PC-9 (cell line): ENCODE measurements around the gene PDE10A. TPM values are rescaled to one million over a fixed set of nuclear protein-coding genes. Genes with fewer than 3 reads are reported as not detected.

Experiments used
- BruUV-seq: library from RNA; stranded (reverse); fragments of 400-500 nt; replicated peaks from 2 replicates; lab custom pipeline; 2021; lab: Mats Ljungman, UMichigan
- CTCF ChIA-PET: fragments of 300-600 bp; sonication (Branson Sonifier 250); formaldehyde crosslinking; loops from one replicate; lab custom pipeline; 2022; ENCODE audit warnings: antibody characterized with exemption; lab: Charles Lee
- POLR2A ChIA-PET: fragments of 300-600 bp; sonication (Branson Sonifier 250); formaldehyde crosslinking; loops from one replicate; lab custom pipeline; 2022; ENCODE audit warnings: antibody characterized with exemption; ENCODE audit not compliant: unreplicated experiment; lab: Charles Lee
- DNase-seq, 2 experiments: peaks; one replicate each; pipeline versions ENCODE4 v3.0.0 to v3.0.0-alpha.2; 2015 to 2022; ENCODE audit warnings: mixed read lengths in 1 of 2
- H2AFZ ChIP-seq: fragments of 200-600 bp; sonication (generic); 2 replicates; pipeline ENCODE4 v1.8.1; 2017; ENCODE audit warnings: antibody characterized with exemption
- H3F3A ChIP-seq: fragments of 200-600 bp; sonication (generic); 2 replicates; pipeline ENCODE4 v1.8.1; 2017; ENCODE audit warnings: antibody characterized with exemption, mild to moderate bottlenecking, low read depth; ENCODE audit not compliant: insufficient read depth
- H3K27ac ChIP-seq: fragments of 200-600 bp; sonication (generic); 2 replicates; pipeline ENCODE4 v1.6.1; 2016; ENCODE audit warnings: mixed run types
- H3K27me3 ChIP-seq: fragments of 200-600 bp; sonication (generic); 2 replicates; pipeline ENCODE4 v1.6.1; 2016; ENCODE audit warnings: low read depth, mixed run types; ENCODE audit not compliant: insufficient read depth
- H3K36me3 ChIP-seq: fragments of 200-600 bp; sonication (generic); 2 replicates; pipeline ENCODE4 v1.6.1; 2016; ENCODE audit warnings: low read depth, mixed run types
- H3K4me1 ChIP-seq: fragments of 200-600 bp; sonication (generic); replicated peaks from 2 replicates; pipeline ENCODE4 v1.6.1; 2016; ENCODE audit warnings: mixed run types; ENCODE audit not compliant: insufficient read depth
- H3K4me2 ChIP-seq: fragments of 200-600 bp; sonication (generic); 2 replicates; pipeline ENCODE4 v1.6.1; 2017; ENCODE audit warnings: mixed run types
- H3K4me3 ChIP-seq: fragments of 200-600 bp; sonication (generic); 2 replicates; pipeline ENCODE4 v1.6.1; 2016; ENCODE audit warnings: mixed run types
- H3K79me2 ChIP-seq: fragments of 200-600 bp; sonication (generic); 2 replicates; pipeline ENCODE4 v1.6.1; 2017; ENCODE audit warnings: low read depth, mixed run types
- H3K9me2 ChIP-seq: fragments of 200-600 bp; sonication (generic); 2 replicates; pipeline ENCODE4 v1.8.1; 2017; ENCODE audit warnings: mild to moderate bottlenecking; ENCODE audit not compliant: insufficient read depth
- H3K9me3 ChIP-seq: fragments of 200-600 bp; sonication (generic); 2 replicates; pipeline ENCODE4 v1.8.1; 2016; ENCODE audit warnings: low read depth; ENCODE audit not compliant: insufficient read depth
- H4K20me1 ChIP-seq: fragments of 200-600 bp; sonication (generic); 2 replicates; pipeline ENCODE4 v1.8.1; 2017; ENCODE audit not compliant: insufficient read depth
- CTCF ChIP-seq: fragments of 200-600 bp; sonication (generic); conservative IDR thresholded peaks from 2 replicates; pipeline ENCODE4 v1.6.1; 2017; ENCODE audit warnings: mixed run types, antibody characterized with exemption, mild to moderate bottlenecking, moderate library complexity
- EZH2 ChIP-seq: fragments of 200-600 bp; sonication (generic); IDR thresholded peaks from 2 replicates; pipeline ENCODE4 v1.8.0; 2017; ENCODE audit warnings: antibody characterized with exemption, low read depth
- intact Hi-C: fragments of 100-400 bp; cut with micrococcal nuclease; formaldehyde crosslinking; loops from one replicate; pipeline ENCODE4 v1.10.0; 2022; ENCODE audit not compliant: unreplicated experiment
- total RNA-seq: library from RNA; stranded (reverse); gene quantifications from 2 replicates; pipeline ENCODE4 v1.2.3, GENCODE V29; 2021

Gene PDE10A
- total RNA-seq, 1 experiment from 2014 or later, result not detected

GRCh38 chr6:165417278-165417865, 245.7 kb downstream of the PDE10A start:
- H4K20me1 ChIP-seq, result no peaks in the 10 kb centered on the region
- no peak overlapping the region for H2AFZ ChIP-seq
- intact Hi-C loops, result no loop called here
- H3K9me2 ChIP-seq, result no peaks in the 10 kb centered on the region
- no peak for DNase-seq
- BruUV-seq, result no TSS peak
- ChIA-PET POLR2A (no interaction called here), CTCF (no interaction called here)
- H3K27me3 ChIP-seq, result peaks cover 62% of the 10 kb centered on the region
- H3K4me3 ChIP-seq, result no peak overlapping the region
- H3K36me3 ChIP-seq, result no peaks in the 10 kb centered on the region
- no peaks in the 10 kb centered on the region for H3F3A ChIP-seq
- no peak overlapping the region for H3K4me2 ChIP-seq
- no peak for TF ChIP-seq CTCF
- no peak for TF ChIP-seq EZH2
- no peaks in the 10 kb centered on the region for H3K4me1 ChIP-seq
- no peaks in the 10 kb centered on the region for H3K79me2 ChIP-seq
- no peak overlapping the region for H3K27ac ChIP-seq
- no peaks in the 10 kb centered on the region for H3K9me3 ChIP-seq

GRCh38 chr6:165404697-165405096, 258.3 kb downstream of the PDE10A start:
- no peak for DNase-seq
- Histone ChIP-seq H3K4me2 (no peak overlapping the region), H3K9me2 (no peaks in the 10 kb centered on the region), H3K36me3 (no peaks in the 10 kb centered on the region), H3K4me3 (no peak overlapping the region), H4K20me1 (no peaks in the 10 kb centered on the region; the same call in 1 of the 2 replicates), H3K9me3 (no peaks in the 10 kb centered on the region), H3K27ac (no peak overlapping the region), H3K4me1 (no peaks in the 10 kb centered on the region), H2AFZ (no peak overlapping the region), H3K79me2 (no peaks in the 10 kb centered on the region), H3K27me3 (peaks cover 20% of the 10 kb centered on the region), H3F3A (no peaks in the 10 kb centered on the region)
- CTCF ChIA-PET, result no interaction called here
- BruUV-seq, result no TSS peak
- TF ChIP-seq EZH2 (no peak), CTCF (no peak)
- POLR2A ChIA-PET, result no interaction called here
- intact Hi-C loops, result no loop called here

GRCh38 chr6:165404296-165404695, 258.7 kb downstream of the PDE10A start:
- H3K36me3 ChIP-seq, result no peaks in the 10 kb centered on the region
- BruUV-seq, result no TSS peak
- H3K79me2 ChIP-seq, result no peaks in the 10 kb centered on the region
- H2AFZ ChIP-seq, result no peak overlapping the region
- no peaks in the 10 kb centered on the region for H3K9me3 ChIP-seq
- peaks cover 20% of the 10 kb centered on the region for H3K27me3 ChIP-seq
- ChIA-PET CTCF (no interaction called here), POLR2A (no interaction called here)
- H3F3A ChIP-seq, result no peaks in the 10 kb centered on the region
- no peaks in the 10 kb centered on the region for H3K9me2 ChIP-seq
- H3K27ac ChIP-seq, result no peak overlapping the region
- H4K20me1 ChIP-seq, result no peaks in the 10 kb centered on the region; the same call in 1 of the 2 replicates
- H3K4me1 ChIP-seq, result no peaks in the 10 kb centered on the region
- intact Hi-C loops, result no loop called here
- no peak for DNase-seq
- no peak overlapping the region for H3K4me3 ChIP-seq
- TF ChIP-seq CTCF (no peak), EZH2 (no peak)
- H3K4me2 ChIP-seq, result no peak overlapping the region
